ENCODE measurements around the gene RAB36. TPM values are rescaled to one million over a fixed set of nuclear protein-coding genes. Genes with fewer than 3 reads are reported as not detected.

RAB36 gene
- total and polyA plus RNA-seq, 8 donors, result 3.8 to 15.0 (median 10.1) TPM

DNA sequence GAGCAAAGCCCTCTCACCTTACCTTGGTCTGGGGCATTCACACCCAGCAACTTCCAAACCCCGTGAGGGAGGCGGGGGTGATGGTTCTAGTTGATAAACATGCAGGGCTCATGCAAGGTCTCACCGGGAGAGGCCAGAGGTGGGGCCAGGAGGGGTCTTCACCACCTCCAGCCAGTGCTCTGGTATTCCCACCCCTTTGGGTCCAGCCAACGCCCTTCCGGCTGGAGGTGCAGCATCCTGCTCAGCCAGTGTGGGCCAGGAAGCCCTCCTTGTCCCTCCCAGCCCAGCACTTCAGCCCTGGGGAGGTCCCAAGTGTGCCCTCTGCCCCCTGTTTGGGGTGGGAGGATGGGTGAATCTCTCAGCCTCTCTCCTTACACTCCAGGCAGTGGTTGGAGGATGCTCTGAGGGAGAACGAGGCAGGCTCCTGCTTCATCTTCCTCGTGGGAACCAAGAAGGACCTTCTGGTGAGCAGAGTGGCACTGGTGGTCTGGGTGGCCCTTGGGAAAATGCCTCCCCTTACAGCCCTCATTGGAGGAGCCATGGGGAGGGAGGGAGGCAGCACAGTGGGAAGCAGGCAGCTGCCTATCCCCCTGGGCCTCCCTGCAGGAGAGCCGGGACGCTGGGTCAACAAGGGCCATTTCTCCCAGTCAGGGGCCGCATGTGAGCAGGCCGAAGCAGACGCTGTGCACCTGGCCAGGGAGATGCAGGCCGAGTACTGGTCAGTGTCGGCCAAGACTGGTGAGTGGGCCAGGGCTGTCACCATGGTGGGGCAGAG lies 13.4 kb downstream of the RAB36 start:
- Histone ChIP-seq H3K36me3 (no peaks in the 10 kb centered on the region), H3K27me3 (no peaks in the 10 kb centered on the region), H3K4me3 (no peak overlapping the region), H3K9me3 (no peaks in the 10 kb centered on the region), H3K27ac (peak overlapping the region in 1 of 2 donors; percentile 45), H3K4me1 (peaks cover 6 to 25% of the 10 kb centered on the region in 2 donors)
- intact Hi-C loops (cut with DNase I), result no loop called here
- TF ChIP-seq, protein P1, sequence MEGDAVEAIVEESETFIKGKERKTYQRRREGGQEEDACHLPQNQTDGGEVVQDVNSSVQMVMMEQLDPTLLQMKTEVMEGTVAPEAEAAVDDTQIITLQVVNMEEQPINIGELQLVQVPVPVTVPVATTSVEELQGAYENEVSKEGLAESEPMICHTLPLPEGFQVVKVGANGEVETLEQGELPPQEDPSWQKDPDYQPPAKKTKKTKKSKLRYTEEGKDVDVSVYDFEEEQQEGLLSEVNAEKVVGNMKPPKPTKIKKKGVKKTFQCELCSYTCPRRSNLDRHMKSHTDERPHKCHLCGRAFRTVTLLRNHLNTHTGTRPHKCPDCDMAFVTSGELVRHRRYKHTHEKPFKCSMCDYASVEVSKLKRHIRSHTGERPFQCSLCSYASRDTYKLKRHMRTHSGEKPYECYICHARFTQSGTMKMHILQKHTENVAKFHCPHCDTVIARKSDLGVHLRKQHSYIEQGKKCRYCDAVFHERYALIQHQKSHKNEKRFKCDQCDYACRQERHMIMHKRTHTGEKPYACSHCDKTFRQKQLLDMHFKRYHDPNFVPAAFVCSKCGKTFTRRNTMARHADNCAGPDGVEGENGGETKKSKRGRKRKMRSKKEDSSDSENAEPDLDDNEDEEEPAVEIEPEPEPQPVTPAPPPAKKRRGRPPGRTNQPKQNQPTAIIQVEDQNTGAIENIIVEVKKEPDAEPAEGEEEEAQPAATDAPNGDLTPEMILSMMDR (IDR thresholded peaks at IDR 0.05), result no peak
- DNase-seq, result peak in 1 of 4 donors; percentile 44
- ATAC-seq, result no peak

DNA sequence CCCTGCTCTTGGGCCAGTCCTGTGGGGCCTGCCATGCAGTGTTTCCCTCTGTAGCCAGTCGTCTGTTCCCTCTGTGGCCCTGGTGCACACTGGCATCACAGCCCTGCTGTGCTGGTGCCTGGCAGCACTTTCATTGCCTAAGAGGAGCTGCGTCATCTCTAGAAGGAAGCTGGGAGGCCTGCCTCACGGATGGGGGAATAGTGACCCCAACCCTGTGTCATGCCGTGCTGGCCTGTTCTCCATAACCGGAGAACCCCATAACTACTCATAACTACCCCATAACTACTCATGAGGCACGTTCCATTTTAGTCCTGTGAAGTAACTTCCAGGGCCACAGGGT lies 14.0 kb downstream of the RAB36 start:
- Histone ChIP-seq H3K4me1 (peaks cover 6 to 20% of the 10 kb centered on the region in 2 donors), H3K36me3 (no peaks in the 10 kb centered on the region), H3K27me3 (no peaks in the 10 kb centered on the region), H3K27ac (peak overlapping the region in 1 of 2 donors; percentile 45), H3K4me3 (no peak overlapping the region), H3K9me3 (no peaks in the 10 kb centered on the region)
- ATAC-seq (no peak), DNase-seq (no peak)
- intact Hi-C loops (cut with DNase I), result no loop called here
- TF ChIP-seq, protein P1 (IDR thresholded peaks at IDR 0.05), result no peak

DNA sequence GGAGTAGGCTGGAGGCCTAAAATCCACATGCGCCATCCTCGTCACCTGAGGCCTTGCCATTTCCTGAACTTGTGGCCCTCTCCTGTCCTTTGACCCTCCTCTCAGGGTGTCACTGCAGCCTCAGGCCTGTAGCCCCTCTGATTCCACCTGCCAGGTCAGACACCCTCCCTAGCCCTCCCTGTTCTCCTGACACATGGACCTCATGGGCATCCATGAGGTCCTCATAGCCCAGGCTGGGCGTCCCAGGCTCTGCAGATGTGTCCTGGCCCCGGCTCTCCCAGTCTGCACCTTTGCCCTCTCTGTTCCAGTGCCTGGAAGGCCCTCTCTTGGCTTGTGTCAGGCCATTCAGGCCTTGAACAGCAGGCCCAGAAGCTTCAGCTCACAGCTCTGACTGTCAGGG lies 15.8 kb downstream of the RAB36 start:
- no peak overlapping the region for H3K4me3 ChIP-seq
- intact Hi-C loops (cut with DNase I), result no loop called here
- no peak overlapping the region for H3K27ac ChIP-seq
- no peaks in the 10 kb centered on the region for H3K27me3 ChIP-seq
- TF ChIP-seq, protein P1 (IDR thresholded peaks at IDR 0.05), result no peak
- peaks cover 6 to 18% of the 10 kb centered on the region in 2 donors for H3K4me1 ChIP-seq
- no peak for DNase-seq
- H3K9me3 ChIP-seq, result no peaks in the 10 kb centered on the region
- H3K36me3 ChIP-seq, result no peaks in the 10 kb centered on the region
- ATAC-seq, result no peak

DNA sequence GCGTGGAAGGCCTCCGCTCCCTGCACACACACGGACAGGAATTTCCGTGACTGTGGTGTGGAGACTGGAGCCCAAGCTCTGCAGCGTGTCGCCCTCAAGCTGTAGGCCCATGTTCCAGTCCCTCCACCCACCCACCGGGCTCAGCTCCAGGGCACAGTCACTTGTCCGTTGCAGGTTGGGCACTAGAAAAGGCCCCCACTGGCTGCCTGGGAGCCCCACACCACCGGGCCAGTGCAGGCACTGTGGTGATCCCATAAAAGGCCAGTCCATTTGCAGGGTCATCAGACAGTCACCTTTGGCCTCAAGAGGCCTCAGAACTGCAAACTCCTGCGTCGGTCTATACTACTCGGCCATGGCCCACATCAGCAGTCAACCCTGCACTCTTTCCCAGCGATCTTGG lies 16.3 kb downstream of the RAB36 start:
- DNase-seq (no peak), ATAC-seq (no peak)
- intact Hi-C loops (cut with DNase I), result no loop called here
- no peaks in the 10 kb centered on the region for H3K36me3 ChIP-seq
- no peaks in the 10 kb centered on the region for H3K27me3 ChIP-seq
- H3K4me1 ChIP-seq, result peaks cover 6 to 18% of the 10 kb centered on the region in 2 donors
- H3K27ac ChIP-seq, result no peak overlapping the region
- no peak overlapping the region for H3K4me3 ChIP-seq
- no peaks in the 10 kb centered on the region for H3K9me3 ChIP-seq
- TF ChIP-seq, protein P1 (IDR thresholded peaks at IDR 0.05), result no peak

DNA sequence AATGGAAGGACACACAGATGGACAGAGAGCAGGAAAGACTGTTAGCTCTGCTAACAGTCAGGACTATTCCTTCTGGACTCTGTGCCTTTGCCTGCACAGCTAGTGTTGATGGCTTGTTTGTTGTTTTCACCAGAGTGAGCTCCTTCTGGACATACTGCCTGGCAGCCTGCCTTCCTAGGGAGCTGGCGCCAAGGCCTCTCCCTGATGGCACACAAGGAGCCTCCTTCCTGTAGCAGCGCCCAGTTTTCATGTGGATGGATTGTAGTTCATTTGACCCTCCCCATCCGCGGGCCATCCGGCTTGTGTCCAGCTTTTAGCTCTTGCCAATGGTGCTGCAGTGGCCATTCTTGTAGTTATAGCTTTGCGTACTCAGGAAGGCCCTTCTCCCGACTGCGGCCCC lies 18.4 kb downstream of the RAB36 start:
- Histone ChIP-seq H3K36me3 (no peaks in the 10 kb centered on the region), H3K9me3 (no peaks in the 10 kb centered on the region), H3K4me1 (peaks cover 0 to 9% of the 10 kb centered on the region in 2 donors), H3K27me3 (no peaks in the 10 kb centered on the region), H3K4me3 (no peak overlapping the region), H3K27ac (no peak overlapping the region)
- ATAC-seq (no peak), DNase-seq (peak in 2 of 4 donors; percentile 59 to 62)
- intact Hi-C loops (cut with DNase I), result no loop called here
- TF ChIP-seq, protein P1 (IDR thresholded peaks at IDR 0.05), result no peak
